GM13976 (cell line): ENCODE data around the gene SH3PXD2A.
A peak's percentile ranks its signal among the peaks of the same experiment; 100 is the strongest.

Experiments
- DNase-seq: peaks from one replicate; pipeline ENCODE4 v3.0.0; 2012; ENCODE audit warnings: low spot score
- in situ Hi-C: fragments of 300-500 bp; cut with MboI; formaldehyde crosslinking; loops from one replicate; pipeline ENCODE4 v1.12.0; 2022; ENCODE audit warnings: low sequenced_read_pairs, mixed read lengths, inconsistent platforms; ENCODE audit not compliant: unreplicated experiment
- TF ChIP-seq, protein P1 (sequence below): IDR thresholded peaks from 2 replicates; pipeline ENCODE4 v1.5.1; 2012; ENCODE audit warnings: borderline replicate concordance, mild to moderate bottlenecking; ENCODE audit not compliant: insufficient read depth; ENCODE audit errors: extremely low read depth, missing control alignments, control extremely low read depth

SH3PXD2A gene

DNA sequence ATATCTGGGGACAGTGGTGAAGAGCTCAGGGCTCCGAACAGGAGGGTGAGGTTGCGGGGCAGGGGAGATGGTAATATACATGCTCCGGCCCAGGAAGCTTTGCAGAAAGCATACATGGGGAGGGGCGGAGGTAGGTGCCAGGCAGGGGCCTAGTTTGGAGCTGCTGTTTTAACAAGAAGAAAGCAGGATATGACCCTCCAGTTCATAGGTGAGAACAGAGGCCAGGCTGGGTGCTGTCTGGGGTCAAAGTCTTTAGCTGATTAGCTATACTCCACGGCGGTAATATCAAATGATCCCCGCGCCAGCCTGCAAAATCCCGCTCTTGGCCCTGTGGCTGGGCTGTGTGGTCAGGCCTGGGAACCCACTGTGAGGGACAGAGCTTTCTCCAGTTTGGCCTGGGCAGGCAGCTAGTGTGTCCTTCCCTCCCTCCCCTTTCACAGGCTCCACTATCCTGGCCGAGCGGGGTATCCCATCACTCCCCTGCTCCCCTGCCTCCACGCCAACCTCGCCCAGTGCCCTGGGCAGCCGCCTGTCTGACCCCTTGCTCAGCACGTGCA is 266.2 kb downstream of the SH3PXD2A start:
- DNase-seq = no peak
- TF ChIP-seq, protein P1, sequence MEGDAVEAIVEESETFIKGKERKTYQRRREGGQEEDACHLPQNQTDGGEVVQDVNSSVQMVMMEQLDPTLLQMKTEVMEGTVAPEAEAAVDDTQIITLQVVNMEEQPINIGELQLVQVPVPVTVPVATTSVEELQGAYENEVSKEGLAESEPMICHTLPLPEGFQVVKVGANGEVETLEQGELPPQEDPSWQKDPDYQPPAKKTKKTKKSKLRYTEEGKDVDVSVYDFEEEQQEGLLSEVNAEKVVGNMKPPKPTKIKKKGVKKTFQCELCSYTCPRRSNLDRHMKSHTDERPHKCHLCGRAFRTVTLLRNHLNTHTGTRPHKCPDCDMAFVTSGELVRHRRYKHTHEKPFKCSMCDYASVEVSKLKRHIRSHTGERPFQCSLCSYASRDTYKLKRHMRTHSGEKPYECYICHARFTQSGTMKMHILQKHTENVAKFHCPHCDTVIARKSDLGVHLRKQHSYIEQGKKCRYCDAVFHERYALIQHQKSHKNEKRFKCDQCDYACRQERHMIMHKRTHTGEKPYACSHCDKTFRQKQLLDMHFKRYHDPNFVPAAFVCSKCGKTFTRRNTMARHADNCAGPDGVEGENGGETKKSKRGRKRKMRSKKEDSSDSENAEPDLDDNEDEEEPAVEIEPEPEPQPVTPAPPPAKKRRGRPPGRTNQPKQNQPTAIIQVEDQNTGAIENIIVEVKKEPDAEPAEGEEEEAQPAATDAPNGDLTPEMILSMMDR = no peak
- in situ Hi-C loops = no loop called here

- TF ChIP-seq, protein P1 = no peak
- DNase-seq = no peak
- in situ Hi-C loops = no loop called here
Observed at GRCh38 chr10:103587073-103587472, 268.3 kb downstream of the SH3PXD2A start.

DNA sequence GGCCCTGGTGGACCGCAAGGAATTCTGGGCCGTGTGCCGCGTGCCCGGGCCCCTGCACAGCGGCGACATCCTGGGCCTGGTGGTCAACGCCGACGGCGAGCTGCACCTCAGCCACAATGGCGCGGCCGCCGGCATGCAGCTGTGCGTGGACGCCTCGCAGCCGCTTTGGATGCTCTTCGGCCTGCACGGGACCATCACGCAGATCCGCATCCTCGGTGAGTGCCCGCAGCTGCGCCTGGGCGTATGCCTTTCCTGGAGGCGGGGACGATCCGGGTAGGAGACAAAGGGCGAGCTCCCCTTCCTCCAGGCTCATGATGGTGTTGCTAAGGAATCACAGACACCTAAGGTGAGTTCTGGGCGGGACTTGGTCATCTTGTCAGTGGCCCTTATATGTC is 270.4 kb downstream of the SH3PXD2A start:
- TF ChIP-seq, protein P1 = no peak
- in situ Hi-C loops = no loop called here
- DNase-seq = no peak

DNA sequence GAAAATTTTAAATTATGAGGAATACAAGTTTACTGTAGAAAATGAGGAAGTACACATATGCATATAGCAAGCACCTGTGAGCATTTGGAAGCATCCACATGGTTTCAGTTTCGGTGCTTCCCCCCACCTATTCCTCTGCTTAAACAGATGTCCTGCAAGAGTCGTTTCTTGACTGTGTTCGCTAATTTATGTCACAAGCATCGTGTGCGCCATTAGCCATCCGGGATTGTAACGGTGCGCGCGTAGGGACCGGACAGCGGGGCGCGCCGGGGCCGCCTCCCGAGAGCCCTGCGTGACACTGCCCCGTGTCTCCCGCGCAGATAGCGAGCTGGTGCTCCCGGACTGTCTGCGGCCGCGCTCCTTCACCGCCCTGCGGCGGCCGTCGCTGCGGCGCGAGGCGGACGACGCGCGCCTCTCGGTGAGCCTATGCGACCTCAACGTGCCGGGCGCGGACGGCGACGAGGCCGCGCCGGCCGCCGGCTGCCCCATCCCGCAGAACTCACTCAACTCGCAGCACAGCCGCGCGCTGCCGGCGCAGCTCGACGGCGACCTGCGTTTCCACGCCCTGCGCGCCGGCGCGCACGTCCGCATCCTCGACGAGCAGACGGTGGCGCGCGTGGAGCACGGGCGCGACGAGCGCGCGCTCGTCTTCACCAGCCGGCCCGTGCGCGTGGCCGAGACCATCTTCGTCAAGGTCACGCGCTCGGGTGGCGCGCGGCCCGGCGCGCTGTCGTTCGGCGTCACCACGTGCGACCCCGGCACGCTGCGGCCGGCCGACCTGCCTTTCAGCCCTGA is 271.0 kb downstream of the SH3PXD2A start:
- DNase-seq = peak; percentile 72
- in situ Hi-C loops = no loop called here
- TF ChIP-seq, protein P1 = no peak

GRCh38 chr10:103583871-103584215 is 271.5 kb downstream of the SH3PXD2A start:
- in situ Hi-C loops = no loop called here
- TF ChIP-seq, protein P1 = no peak

GRCh38 chr10:103582331-103583123 is 272.8 kb downstream of the SH3PXD2A start:
- TF ChIP-seq, protein P1 = no peak
- in situ Hi-C loops = no loop called here
- DNase-seq = no peak

More at GRCh38 chr10:103583871-103584215, 271.5 kb downstream of the SH3PXD2A start:
- no peak for DNase-seq
